HuH-7.5 (cell line): ENCODE measurements around the gene TMEM38A.

Experiments
- DNase-seq: peaks from one replicate; pipeline ENCODE4 v3.0.0; 2011; ENCODE audit warnings: low spot score

Gene TMEM38A, protein sequence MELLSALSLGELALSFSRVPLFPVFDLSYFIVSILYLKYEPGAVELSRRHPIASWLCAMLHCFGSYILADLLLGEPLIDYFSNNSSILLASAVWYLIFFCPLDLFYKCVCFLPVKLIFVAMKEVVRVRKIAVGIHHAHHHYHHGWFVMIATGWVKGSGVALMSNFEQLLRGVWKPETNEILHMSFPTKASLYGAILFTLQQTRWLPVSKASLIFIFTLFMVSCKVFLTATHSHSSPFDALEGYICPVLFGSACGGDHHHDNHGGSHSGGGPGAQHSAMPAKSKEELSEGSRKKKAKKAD

DNA sequence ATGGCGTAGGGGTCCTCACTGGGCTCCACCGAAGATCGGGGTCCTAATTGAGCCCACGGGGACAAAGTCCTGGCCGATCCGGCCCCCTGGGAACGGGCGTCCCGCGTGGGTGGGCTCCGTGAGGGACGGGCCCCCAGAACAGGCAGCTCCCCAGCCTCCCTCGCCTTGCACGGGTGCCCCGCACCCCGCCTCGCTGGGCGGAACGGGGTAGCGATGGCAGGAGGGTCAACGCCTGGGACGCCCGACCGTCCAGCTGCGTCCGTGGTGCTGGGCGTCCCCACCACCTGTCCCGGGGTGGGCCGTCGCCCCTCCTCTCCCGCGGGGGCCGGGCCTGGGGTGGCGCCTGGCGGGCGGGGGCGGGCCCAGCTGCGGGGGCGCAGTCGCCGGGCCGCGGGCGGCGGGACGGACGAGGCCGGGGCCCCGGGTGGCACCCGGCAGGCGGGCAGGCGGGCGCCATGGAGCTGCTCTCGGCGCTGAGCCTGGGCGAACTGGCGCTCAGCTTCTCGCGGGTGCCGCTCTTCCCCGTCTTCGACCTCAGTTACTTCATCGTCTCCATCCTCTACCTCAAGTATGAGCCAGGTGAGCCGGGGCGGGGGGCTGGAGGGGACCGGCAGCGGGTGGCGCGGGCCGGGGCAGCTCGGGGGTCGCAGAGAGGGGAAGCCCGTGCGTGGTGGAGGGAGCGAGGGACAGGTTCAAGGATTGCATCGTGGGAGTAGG lies at the start of gene TMEM38A:
TMEM38A (plus strand) TSS at position 377 of the 717 bp plus-strand sequence; CDS start at position 456, 79 bp downstream.
- peak; percentile 55 for DNase-seq

DNA sequence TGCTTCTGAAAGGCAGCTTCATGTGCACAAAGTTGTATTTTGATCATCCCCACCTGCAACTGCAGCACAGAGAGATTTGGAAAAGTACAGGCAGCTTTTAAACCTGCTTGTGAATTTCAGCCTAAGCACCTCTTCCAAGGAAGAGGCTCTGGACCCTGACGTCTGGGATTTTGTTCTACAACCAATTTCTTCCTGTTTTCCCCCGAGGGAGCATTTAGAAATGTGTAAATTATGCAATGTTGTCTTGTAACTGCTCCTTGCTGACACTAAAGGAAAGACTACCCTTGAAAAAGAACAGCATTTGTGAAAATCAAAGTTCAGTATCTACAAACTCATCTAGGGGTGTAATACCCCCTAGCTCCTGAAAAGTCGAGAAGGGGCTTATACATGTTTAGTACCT lies 48.3 kb upstream of the TMEM38A start:
- DNase-seq, result no peak

DNA sequence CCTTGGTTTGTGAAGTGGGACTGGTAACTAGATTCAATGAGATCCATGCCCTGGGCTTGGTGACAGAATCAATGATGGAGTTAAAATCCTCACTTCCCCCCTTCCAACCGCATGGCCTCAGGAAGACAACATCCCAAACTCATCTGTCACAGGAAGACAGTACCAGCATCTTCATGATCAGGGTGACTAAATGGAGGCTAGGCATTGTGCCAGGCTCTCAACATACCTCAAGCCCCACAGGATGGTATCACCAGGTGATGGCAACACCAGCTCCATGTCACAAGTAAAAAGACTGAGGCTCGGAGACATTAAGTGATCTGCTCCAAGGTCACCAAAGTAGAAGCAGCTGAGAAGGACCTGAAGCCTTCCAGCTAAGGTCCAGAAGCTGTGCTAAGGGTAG lies 47.1 kb upstream of the TMEM38A start:
- DNase-seq, result no peak

DNA sequence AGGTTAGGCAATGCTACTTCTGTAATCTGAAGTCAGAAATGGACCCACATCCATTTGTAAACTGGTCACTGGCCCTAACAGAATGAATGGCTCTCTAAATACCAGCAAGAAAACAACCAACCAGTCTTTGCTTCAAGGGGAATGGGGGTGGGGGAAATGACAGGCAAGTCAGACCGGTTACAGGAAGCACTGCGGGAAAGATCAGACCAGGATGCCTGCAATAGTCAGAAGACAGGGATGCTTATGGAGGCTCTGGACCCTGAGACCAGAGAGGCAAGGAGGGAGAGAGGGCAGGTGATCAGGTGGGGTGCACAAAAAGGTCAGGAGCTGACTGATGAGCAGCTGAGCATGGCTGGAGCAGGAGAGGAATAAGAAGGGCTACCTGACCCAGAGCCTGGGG lies 46.0 kb upstream of the TMEM38A start:
- no peak for DNase-seq

DNA sequence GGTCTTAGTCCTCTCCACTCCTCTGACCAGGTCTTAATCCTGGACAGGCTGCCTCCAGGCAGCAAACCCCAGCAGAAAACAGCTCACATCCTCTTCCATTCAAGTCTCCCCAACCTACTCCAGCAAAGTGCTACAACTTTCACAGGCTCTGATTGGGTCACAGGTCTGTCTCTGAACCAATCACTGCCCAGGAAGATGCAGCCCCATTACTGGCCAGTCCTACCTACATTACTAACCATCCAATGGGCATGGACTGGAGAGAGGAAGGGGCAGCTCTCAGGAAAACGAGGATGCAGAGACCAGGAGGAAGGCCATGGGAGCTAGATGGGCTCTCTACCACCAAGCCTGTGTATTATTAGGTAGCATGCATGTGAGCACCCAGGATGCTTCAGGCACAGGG lies 45.1 kb upstream of the TMEM38A start:
- DNase-seq, result no peak

DNA sequence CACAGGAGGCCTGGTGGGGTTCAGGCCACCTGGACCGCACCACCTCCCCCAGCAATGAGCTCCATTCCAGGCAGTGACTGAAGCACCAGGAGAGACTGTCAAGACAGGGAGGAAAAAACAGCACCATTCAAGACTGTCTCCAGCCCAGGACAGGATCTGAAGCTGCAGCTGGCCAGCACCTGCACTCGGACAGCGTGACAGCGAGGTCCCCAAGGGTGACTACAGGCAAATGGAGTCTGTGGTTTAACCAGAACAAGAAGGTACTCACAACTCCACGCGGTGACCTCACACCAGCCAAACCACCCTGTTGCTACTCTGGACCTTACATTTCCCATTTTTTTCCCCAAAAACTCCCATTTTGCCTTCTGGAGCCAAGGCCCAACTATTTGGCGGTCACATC lies 42.7 kb upstream of the TMEM38A start:
- no peak for DNase-seq

DNA sequence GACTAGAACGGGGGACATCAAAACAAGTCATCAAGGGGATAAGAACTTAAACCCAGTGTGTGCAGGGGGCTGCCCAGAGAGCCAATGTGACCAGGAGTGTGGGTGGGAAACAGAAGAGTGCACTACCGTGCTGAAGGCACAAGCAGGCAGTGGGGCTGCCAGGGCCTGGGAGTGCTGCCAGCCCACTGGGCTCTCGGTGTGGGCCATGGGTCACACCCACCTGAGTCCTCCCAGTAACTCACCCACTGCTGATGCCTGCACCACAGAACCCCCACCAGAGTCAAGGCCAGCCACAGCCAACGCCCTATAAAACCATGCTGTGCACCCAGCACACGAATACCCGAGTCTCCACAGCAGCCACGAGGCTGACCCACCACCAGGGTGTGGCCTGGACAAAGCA lies 41.5 kb upstream of the TMEM38A start:
- DNase-seq, result no peak

DNA sequence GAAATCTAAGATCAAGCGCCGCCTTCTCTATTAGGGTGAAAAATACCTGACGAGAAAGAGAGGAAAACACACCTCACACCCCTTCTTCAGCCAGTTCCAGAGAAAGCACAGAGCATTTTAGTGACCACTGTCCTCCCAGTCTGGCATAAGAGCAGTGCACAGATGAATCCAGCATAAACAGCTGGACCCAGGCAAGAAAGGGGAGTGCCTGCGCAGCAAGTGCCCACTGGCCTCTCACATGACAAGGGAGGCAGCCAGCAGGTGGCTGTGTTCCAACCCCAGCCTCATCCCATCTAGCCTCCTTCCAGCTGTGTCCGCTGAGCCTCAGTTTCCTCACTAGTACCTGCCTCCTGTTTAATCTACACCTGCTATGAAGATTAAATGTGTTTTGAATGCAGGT lies 40.9 kb upstream of the TMEM38A start:
- DNase-seq, result no peak

DNA sequence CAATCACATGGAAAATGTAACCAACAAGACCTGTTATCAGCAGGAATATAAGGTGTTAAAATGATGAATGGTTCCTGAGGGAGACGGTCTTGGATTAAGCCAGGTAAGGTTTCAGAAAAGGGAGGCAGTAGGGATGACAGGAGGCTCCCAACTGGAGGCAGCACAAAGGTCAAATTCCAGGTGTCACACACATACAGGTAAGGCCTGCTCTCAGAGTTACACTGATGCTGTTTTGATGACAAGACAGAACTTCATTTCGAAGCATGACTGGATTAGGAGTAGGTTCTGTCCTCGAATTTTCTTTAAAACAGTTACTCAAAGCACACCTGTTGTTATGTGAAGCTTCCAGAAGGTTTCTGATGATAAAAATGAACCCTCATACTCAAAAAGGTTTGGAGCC lies 40.4 kb upstream of the TMEM38A start:
- no peak for DNase-seq

DNA sequence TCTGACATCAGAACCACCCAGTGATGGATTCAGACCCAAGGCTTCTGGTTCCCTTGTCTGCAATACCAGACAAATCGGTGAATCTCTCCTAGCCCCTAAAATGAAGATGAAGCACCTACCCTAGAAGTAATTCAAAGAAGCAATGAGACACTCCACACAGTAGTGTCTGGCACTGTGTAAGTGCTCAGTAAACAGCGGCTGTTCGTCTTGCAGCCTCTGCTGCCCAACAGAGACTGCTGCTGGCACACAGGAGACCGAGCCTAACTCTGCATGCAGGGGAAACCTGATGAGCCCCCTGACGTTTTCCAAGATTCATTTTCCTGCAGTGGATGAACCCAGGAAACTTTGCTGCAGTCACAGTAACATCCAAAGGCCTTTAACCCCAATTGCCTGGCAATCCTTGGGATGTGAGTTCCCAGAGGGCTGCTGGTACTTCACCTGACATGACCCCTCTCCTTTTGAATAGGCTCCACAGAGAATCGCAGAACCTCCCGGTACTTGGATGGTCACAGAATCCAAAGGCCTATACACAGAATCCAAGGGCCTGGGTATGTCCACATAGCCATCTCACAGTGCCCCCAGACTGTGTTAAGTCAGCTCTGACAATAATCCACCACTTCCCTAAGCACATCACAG lies 39.7 kb upstream of the TMEM38A start:
- DNase-seq, result no peak

DNA sequence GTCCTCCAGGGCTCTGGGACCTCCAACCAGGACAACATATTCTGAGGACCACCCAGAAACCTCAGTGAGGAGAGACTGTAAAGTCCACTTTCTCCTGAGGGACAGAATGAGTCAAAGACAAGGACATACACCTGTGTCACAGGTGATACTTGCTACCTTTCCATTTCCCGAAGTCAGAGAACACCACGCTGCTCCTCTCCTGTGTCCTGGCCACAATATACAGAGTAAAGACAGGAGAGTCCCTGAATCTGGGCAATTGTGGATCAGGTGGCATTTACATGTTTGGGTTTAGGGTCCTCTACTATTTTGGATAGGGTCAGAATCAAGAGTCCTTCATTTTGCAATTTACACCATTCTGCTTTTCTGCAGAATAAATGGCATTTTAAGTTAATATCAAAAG lies 37.9 kb upstream of the TMEM38A start:
- DNase-seq, result no peak

DNA sequence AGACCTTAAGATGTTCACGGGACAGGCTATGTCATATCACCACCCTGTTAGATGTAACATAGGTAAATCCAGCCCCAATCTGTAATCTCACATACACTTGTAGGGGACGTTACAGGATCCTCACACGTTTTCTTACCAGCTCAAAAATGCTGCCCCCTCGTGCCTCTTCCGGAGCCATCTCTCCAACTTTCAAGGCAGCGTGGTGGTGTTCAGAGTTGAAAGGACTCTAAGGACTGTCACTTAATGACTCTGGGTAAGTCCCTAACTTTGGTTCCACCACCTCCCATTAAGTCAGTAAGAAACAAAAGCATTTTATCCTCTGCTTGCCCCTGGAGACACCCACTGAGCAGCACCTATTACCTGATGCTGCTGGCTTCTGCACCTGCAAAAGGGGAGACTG lies 37.4 kb upstream of the TMEM38A start:
- DNase-seq, result no peak

DNA sequence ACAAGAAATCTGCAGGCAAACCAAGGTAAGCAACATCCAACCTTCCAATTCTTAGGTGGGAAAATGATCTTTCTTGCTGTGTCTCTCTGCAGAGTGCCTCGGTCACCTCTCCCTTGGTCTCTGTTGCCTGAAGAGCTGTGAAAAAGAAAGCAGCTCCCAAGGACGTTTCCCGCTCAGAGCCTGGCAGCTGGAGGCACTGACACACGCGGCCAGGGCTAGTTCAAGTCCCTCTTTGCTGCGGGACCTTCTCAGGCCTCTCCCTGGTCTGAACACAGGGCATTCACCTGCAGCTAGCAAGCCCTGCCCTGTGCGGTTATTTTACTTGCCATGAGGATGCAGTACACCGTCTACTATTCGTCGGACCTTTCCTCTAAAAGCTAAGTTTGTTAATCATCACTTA lies 36.7 kb upstream of the TMEM38A start:
- no peak for DNase-seq

DNA sequence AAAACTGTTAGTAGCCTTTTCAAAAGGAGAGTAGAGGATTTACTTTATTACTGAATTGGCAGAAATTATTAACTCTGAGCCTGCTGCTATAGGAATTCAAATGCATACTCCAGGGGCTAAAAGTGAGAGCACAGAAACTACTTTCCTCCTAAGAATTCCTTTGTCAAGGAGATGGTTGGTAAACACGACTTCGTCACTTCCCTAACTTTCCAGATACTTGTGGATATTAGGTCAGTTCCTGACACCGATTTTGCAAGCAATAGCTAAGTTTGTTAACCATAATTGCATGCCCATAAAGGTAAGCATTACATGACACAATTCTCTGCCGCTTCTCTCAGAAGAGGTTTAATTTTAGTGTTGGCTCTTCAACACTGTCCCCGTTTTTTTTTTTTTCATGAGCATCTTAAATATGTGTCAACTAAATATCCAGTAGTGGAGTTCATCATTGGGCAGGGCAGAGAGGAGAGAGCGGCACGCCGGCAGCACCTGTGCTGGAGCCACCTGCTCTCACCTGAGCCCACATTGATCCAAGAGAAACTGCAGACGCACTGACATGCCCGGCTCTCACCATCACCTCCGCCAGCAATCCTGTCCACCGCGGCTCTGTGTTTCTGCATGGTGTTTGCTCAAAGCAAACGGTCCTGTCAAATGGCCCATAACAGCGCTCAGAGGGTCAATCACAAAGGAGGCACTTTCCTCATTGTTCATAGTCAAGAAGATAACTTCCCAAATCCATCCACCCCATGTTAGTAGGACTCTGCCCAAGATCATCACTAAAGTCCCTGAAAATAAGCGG lies 35.6 kb upstream of the TMEM38A start:
- DNase-seq, result no peak

DNA sequence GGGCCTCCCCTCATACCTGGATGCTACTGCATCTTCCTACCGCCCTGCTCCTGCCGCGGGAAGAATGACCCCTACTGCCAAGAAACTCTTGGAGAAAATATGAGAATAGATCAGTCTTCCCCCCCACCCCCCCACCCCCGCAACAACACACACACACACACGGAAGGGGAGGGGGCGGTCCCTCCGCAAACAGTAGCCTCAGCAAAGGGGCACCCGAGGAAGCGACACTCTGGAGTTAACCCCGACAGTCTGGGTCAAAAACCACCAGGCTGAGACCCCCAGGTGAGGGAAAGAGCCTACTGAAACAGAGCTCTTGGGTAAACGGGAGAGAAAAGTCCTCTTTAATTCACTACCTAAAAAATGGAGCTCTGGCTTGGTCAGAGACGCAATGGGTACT lies 34.1 kb upstream of the TMEM38A start:
- DNase-seq, result no peak

DNA sequence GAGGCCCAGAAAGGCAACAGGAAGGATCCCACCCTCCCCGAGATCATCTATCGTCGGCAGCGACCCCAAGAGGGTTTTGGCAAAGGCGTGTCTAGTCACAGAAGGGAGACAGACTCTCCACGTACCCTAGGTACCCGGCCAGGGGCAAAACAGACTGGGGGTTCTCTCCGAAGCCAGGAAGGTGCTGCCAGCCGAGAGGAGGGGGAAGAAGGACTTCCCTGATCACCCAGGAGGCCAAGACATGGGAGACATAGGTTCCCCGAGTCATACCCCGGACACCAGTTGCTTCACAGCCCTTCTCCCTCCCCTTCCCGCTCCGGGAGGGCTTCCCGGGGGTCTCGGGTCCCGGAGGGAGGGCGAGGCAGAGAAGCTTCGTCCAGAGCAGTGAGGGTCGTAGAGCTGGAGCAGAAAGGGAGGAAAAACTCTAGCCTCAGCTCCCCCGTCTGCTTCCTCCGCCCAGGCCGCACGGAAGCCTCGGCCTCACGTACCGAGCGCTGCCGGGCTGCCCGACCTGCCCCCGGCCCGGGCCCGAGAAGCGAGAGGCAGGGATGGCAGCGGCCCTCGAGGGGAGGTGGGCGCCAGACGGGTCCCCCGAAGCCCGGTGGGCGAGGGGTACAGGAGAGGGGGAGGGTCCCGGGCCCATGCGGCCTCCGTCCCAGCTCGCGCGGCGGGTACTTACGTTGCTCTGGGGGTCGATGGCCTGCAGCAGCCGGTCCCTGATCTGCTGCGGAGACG lies 33.6 kb upstream of the TMEM38A start:
- DNase-seq, result no peak

DNA sequence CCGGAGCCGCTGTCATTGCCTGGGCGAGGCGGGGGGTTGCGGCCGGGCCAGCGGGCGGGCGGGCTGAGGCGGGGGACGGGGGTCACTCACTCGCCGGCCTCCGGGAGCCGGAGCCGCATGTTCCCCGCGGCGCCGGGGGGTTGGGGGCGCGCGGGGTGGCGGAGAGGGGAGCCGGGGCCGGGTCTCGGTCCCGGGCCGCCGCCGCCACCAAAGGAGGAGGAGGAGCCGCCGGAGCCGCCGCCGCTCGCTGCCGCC lies 33.1 kb upstream of the TMEM38A start:
- no peak for DNase-seq

DNA sequence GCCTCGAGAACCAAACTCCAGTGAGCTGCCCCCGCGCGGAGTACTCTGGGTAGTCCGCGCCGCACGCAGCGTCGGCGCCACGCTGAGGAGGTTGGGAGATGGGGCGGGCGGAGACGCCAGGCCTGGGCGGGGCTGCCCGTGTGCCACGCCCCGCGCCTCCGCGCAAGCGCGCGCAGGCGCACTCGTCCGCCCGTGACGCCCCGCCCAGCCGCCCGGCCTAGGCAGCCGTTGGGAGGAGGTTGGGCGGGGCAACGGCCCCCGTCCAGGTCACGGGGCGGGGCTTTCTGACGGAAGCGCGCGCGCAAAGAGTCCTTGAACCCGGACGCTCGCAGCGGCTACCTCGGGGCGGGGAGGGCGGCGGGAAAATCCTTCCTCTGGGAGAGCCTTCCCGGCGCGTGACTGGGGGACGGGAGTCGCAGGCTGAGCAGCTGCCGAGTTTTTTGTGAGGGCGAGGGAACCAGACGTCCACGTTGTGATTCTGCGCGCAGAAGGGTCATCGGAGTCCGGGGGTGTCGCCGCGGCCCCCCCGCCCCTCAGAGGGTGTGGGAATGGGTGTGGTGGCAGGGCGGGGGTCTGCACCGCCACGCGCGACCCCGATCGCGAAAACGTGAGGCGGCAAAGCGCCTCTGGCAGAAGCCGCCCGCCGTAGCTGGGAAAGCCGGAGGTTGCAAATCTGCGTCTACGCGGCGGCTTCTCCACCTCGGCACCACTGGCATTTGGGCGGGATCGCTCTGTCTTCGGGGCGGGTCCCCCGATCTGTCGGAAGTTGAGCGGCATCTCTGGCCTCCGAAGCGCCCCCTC lies 32.6 kb upstream of the TMEM38A start, which contains the start of gene MED26:
MED26 (minus strand) TSS at position 22 of the 801 bp plus-strand sequence. CDS start 261 bp downstream, outside the sequence.
- DNase-seq, result peak; percentile 91

DNA sequence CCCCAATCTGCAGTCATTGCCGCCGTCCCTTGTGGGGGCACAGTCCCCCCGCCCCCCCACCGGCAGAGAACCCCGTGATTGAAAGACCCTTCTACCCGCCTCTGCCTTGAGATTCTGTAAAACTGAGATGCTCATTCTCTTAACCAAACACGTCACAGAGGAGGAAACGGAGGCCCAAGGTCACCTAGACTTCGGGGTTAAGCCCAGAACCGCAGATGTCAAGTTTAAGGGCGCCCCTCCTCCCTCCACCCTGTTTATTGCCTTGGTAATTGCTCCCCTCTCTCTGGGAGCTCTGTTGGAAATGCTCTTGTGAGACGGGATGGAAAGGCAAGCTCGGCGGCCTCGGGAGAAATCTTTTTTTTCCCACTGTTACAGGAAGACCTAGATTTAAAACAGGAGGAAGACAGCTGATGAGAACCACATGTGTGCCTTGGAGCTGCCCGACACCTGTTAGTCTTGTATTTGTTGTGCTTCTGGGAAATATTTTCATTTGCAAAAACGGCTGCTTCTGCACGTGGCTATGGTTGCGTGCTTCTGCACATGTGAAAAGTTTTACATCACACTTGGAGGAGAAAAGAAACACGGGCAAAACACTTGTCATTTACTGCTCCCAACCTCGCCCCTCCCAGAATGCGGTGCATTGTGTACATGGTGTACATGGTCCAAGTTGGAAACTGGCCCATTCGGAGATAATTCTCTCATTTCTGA lies 31.8 kb upstream of the TMEM38A start:
- DNase-seq, result no peak

DNA sequence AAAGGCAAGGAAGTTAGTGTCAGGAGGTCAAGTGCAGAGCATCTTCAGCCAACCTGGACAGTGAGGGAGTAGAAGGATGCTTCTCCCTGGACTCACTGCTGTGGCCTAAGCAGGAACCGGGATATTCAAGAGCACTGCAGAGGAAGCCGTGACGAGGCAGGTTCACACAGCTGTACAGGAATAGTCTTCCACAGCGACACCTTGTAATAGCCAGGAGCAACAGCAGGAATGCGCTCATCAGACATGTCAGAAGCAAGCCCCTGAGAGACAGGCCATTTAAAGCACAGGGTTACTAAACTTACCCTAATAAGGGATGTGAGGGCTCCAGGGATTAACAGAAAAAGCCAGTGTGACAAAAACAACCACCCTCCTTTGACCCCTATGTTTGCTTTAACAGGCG lies 29.5 kb upstream of the TMEM38A start:
- DNase-seq, result no peak

DNA sequence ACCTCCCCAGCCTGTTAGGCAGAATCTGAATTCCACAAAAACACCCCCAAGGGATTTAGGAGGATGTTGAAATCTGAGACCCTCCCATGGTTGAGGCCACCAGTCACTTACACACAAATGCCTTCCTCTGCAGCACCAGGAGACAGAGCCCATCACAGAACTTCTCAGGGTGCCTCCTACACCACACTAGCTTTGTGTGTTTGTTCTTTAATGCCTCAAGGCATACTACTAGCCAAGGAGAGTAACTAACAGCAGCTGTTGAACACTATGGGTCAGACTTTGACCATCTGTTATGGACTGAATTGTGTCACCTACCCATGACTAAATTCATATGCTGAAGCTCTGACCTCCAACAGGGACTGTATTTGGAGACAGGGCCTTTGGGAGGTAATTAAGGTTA lies 23.4 kb upstream of the TMEM38A start:
- no peak for DNase-seq
